ENCODE results near the gene IL17RC. TPM values are rescaled to one million over a fixed set of nuclear protein-coding genes. Genes with fewer than 3 reads are reported as not detected.

Gene IL17RC
- total and polyA plus RNA-seq, 4 donors: 20.5 to 39.8 (median 33.6) TPM

- WGBS, 2 donors: 81 to 88% methylated on average over 4 of the region's 4 CpGs
- Histone ChIP-seq H3K27ac (ENCODE audit: low read depth in 1 of 2, low read length in 1 of 2) (no peak overlapping the region), H3K9ac (ENCODE audit: insufficient read depth in 1 of 2, low read length in 2 of 2) (peak overlapping the region in 1 of 2 donors; percentile 9), H3K36me3 (ENCODE audit: control insufficient read depth in 4 of 4, insufficient read depth in 4 of 4, low read length in 4 of 4) (no peaks in the 10 kb centered on the region), H3K27me3 (ENCODE audit: control insufficient read depth in 3 of 3, insufficient read depth in 3 of 3, low read length in 2 of 3) (no peaks in the 10 kb centered on the region), H3K4me3 (no peak overlapping the region), H3K4me1 (ENCODE audit: control insufficient read depth in 5 of 5, insufficient read depth in 5 of 5, low read length in 5 of 5) (peaks cover 0 to 10% (median under 1%) of the 10 kb centered on the region in 5 donors), H3K9me3 (ENCODE audit: control insufficient read depth in 4 of 4, insufficient read depth in 3 of 4, low read length in 3 of 4) (no peaks in the 10 kb centered on the region)
- TF ChIP-seq, protein P1, sequence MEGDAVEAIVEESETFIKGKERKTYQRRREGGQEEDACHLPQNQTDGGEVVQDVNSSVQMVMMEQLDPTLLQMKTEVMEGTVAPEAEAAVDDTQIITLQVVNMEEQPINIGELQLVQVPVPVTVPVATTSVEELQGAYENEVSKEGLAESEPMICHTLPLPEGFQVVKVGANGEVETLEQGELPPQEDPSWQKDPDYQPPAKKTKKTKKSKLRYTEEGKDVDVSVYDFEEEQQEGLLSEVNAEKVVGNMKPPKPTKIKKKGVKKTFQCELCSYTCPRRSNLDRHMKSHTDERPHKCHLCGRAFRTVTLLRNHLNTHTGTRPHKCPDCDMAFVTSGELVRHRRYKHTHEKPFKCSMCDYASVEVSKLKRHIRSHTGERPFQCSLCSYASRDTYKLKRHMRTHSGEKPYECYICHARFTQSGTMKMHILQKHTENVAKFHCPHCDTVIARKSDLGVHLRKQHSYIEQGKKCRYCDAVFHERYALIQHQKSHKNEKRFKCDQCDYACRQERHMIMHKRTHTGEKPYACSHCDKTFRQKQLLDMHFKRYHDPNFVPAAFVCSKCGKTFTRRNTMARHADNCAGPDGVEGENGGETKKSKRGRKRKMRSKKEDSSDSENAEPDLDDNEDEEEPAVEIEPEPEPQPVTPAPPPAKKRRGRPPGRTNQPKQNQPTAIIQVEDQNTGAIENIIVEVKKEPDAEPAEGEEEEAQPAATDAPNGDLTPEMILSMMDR (IDR thresholded peaks at IDR 0.05; ENCODE audit: control extremely low read depth, extremely low read depth): no peak
- DNase-seq: no peak
- no peak for ATAC-seq (ENCODE audit: insufficient read depth, low FRiP score)
Observed at GRCh38 chr3:9903904-9904303, 13.0 kb upstream of the IL17RC start.

- Histone ChIP-seq H3K4me1 (ENCODE audit: control insufficient read depth in 5 of 5, insufficient read depth in 5 of 5, low read length in 5 of 5) (peaks cover 0 to 7% (median 5%) of the 10 kb centered on the region in 5 donors), H3K4me3 (no peak overlapping the region), H3K36me3 (ENCODE audit: control insufficient read depth in 4 of 4, insufficient read depth in 4 of 4, low read length in 4 of 4) (no peaks in the 10 kb centered on the region), H3K9ac (ENCODE audit: insufficient read depth in 1 of 2, low read length in 2 of 2) (no peak overlapping the region), H3K27me3 (ENCODE audit: control insufficient read depth in 3 of 3, insufficient read depth in 3 of 3, low read length in 2 of 3) (no peaks in the 10 kb centered on the region), H3K27ac (ENCODE audit: low read depth in 1 of 2, low read length in 1 of 2) (no peak overlapping the region), H3K9me3 (ENCODE audit: control insufficient read depth in 4 of 4, insufficient read depth in 3 of 4, low read length in 3 of 4) (no peaks in the 10 kb centered on the region)
- ATAC-seq (ENCODE audit: insufficient read depth, low FRiP score) (no peak), DNase-seq (no peak)
- 91 to 92% methylated on average over 5 of the region's 5 CpGs for WGBS, 2 donors
- TF ChIP-seq, protein P1 (IDR thresholded peaks at IDR 0.05; ENCODE audit: control extremely low read depth, extremely low read depth): no peak
Observed at GRCh38 chr3:9906480-9906879, 10.4 kb upstream of the IL17RC start.

GRCh38 chr3:9908286-9908685, 8.6 kb upstream of the IL17RC start:
- H3K27me3 ChIP-seq (ENCODE audit: control insufficient read depth in 3 of 3, insufficient read depth in 3 of 3, low read length in 2 of 3): no peaks in the 10 kb centered on the region
- peaks cover 0 to 6% (median 0%) of the 10 kb centered on the region in 5 donors for H3K4me1 ChIP-seq (ENCODE audit: control insufficient read depth in 5 of 5, insufficient read depth in 5 of 5, low read length in 5 of 5)
- H3K27ac ChIP-seq (ENCODE audit: low read depth in 1 of 2, low read length in 1 of 2): no peak overlapping the region
- ATAC-seq (ENCODE audit: insufficient read depth, low FRiP score) (no peak), DNase-seq (no peak)
- H3K4me3 ChIP-seq: no peak overlapping the region
- no peaks in the 10 kb centered on the region for H3K36me3 ChIP-seq (ENCODE audit: control insufficient read depth in 4 of 4, insufficient read depth in 4 of 4, low read length in 4 of 4)
- H3K9ac ChIP-seq (ENCODE audit: insufficient read depth in 1 of 2, low read length in 2 of 2): no peak overlapping the region
- TF ChIP-seq, protein P1 (IDR thresholded peaks at IDR 0.05; ENCODE audit: control extremely low read depth, extremely low read depth): no peak
- 85 to 98% methylated on average over 3 of the region's 3 CpGs for WGBS, 2 donors
- H3K9me3 ChIP-seq (ENCODE audit: control insufficient read depth in 4 of 4, insufficient read depth in 3 of 4, low read length in 3 of 4): no peaks in the 10 kb centered on the region

Data from lung (tissue), 12 donors.